IPS-NIHi7 (cell line): ENCODE data around the gene OR6C3.
"Not testable (repeated sequence)": the region's sequence is repeated elsewhere in the genome, so short reads cannot be mapped to it uniquely, and the experiment has no call there.

Source experiments
- DNase-seq: peaks from one replicate; pipeline ENCODE4 v3.0.0; 2012; ENCODE audit warnings: mixed read lengths; ENCODE audit errors: extremely low spot score

The OR6C3 gene

DNA sequence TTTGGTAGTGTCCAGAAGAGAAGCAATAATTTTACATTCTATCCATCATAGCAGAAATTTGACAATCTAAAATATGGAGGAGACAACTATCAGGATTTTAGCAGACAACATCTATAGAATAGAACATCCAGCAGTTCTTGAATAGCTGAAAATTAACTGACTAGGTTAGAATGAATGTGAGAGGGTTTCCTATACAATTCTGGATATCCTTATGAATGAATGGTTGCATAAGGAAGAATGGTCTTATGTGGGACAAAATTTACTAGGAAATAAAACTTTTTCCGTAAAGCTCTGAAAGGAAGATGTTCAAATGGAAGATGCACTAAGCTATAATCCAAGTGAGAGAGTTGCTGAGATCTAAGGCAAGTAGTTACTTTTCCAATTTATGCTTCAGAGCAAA lies at the start of gene OR6C3:
OR6C3 (plus strand) TSS at position 301 of the 400 bp plus-strand sequence. CDS start 955 bp downstream, outside the sequence.
- DNase-seq = no peak

DNA sequence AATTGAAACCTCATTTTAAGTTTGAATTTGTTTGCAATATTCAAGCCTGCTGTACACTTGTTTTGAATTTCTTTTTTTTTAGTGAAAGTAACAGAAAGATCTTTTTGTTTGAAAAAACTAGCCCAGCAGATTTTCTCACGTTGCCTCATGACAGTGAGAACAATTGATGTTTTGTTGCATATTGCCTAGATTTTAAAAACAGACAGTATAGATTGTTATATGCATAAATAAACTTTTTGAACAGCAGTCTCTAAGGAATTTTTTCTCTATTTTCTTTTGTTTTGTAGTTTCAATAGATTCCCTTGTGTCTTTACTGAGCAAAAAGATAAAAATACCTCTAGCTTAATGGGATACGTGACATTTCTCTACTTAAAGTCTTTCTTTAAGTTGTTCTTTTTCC lies 49.6 kb upstream of the OR6C3 start:
- DNase-seq = no peak

DNA sequence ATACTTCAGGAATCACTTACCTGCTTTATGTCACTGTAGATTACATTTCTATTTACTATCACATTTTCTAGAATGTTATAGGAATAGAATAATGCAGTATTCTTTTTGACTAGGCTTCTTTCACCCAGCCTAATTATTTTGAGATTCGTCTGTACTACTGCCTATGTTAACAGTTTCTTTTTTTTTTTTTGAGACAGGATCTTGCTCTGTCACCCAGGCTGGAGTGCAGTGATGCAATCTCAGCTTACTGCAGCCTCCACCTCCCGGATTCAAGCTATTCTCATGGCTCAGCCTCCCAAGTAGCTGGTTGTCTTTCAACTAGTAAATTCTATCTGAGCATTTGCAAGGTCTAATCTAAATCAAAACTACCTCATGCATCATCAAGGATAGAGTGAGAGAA lies 40.5 kb upstream of the OR6C3 start:
- no peak for DNase-seq

DNA sequence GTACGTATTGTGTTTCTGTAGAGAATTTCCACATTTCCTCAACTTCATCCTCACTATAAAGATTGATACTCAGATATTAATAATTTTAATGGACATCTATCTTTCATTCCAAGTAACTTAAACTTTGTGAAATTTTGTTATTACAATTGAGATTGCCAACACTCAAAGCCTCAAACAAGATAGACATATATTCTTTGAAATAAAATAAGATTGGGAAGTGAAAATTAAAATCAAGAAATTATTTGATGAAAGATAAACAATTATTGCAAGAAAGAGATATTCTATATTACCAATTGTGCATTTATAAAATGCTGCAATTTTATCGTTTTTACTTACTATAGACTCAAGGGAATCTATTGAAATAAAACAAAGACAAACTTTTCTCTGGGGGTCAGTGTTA lies 34.1 kb upstream of the OR6C3 start, which contains the start of gene OR6C6:
OR6C6 (minus strand) TSS at position 101 of the 400 bp plus-strand sequence. CDS start 1,337 bp downstream, outside the sequence.
- no peak for DNase-seq

DNA sequence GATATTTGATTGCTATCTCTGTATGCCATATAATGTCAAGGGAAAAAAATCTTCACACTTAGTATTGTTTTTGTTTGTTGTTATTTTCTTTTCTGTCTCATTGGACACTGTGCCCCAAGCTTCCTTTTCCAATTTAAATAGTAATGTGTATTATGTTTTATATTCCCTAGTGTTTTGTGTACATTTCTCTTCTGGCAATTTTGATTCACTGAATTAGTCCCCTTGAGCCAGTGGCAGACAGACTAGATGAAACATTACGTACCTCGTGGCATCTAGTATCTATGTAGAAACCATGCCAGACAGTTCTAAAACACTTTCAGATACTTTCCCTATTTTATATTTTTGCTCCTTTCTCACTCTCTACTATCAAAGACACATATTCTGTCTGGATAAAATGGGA lies 16.5 kb upstream of the OR6C3 start, which contains the start of gene OR6C1:
OR6C1 (plus strand) TSS at position 301 of the 400 bp plus-strand sequence. CDS start 6,257 bp downstream, outside the sequence.
- no peak for DNase-seq

DNA sequence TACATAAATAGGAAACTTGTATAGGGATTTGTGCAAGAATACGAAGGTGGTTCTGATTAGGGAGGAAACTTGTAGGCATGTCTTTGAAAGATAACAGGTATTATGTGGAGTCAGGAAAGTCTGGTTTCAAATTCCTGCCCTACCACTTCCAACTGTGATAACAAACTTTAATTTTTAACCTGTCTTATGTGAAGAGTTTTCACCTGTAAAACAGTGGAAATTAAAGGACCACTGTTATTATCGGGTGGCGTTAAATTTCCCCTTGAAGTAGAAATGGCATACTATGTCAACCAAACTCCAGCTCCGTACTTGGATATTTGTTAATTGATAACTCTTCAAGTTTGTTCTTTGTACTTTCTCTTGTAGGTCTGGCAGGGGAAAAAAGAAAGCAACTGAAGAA lies 10.3 kb upstream of the OR6C3 start:
- no peak for DNase-seq

DNA sequence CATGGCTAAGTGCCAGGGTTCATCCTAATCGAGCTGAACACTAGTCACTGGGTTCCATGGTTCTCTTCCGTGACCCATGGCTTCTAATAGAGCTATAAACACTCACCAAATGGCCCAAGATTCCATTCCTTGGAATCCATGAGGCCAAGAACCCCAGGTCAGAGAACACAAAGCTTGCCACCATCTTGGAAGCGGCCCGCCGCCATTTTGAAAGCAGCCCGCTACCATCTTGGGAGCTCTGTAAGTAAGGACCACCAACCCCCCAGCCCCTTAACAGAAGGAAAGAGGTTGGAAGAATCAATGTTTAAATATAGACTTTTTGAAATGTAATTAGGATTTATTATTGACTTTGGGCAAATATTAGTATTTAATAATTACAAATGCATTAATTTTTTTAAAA lies 4.7 kb upstream of the OR6C3 start:
- DNase-seq = not testable (repeated sequence)

DNA sequence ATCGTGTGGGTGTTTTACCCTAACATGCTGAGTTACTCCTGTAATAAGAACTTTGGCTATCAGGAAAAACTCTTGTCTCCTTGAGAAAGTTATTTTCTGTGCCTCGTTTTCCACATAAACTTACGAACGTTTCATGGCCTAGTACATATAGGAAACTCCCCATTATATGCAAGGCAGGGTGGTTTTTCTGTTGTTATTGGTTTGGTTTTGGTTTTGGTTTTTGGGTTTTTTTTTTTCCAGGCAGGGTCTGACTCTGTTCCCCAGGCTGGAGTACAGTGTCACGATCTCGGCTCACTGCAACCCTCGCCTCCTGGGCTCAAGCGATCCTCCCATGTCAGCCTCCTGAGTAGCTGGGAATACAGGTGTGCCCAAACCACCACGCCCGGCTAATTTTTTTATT lies 5.5 kb downstream of the OR6C3 start:
- DNase-seq = no peak

DNA sequence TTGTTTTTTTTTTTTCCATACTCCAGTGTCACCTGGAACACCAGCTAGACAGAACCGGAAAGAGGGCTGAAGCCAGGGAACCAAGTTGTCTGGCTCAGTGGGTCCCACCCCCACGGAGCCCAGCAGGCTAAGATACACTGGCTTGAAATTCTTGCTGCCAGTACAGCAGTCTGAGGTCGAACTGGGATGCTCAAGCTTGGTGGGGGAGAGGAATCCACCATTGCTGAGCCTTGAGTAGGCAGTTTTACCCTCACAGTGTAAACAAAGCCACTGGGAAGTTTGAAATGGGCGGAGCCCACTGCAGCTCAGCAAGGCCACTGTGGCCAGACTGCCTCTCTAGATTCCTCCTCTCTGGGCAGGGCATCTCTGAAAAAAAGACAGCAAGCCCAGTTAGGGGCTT lies 24.8 kb downstream of the OR6C3 start:
- DNase-seq = not testable (repeated sequence)

DNA sequence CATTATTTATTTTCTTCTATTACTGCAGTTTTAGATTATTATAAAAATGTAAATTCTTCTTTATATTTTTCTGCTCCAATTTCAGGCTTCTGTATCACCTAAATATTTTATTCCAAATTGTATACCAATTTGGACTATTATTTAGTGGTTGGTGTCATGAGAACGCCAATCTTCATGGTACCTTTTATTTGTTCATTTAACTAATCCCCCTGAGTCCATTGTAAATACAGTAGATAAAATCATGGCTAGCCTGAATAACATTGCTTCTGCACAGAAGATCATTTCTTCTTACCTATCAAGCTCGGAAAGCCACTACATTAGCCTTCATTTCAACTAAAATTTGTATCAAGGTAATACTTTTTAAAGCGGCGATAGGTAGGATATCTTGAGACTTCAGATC lies 32.1 kb downstream of the OR6C3 start, which contains the start of gene OR6C75:
OR6C75 (plus strand) TSS at position 301 of the 400 bp plus-strand sequence. CDS start 2,136 bp downstream, outside the sequence.
- DNase-seq = no peak

DNA sequence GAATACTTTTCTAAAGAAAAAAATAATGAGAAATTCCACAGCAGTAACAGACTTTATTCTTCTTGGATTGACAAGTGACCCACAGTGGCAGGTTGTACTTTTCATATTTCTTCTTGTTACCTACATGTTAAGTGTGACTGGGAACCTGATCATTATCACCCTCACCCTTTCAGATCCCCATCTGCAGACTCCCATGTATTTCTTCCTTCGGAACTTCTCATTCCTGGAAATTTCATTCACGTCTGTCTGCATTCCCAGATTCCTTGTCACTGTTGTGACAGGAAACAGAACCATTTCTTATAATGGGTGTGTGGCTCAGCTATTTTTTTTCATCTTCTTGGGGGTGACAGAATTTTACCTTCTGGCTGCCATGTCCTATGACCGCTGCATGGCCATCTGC lies 34.5 kb downstream of the OR6C3 start:
- DNase-seq = no peak

DNA sequence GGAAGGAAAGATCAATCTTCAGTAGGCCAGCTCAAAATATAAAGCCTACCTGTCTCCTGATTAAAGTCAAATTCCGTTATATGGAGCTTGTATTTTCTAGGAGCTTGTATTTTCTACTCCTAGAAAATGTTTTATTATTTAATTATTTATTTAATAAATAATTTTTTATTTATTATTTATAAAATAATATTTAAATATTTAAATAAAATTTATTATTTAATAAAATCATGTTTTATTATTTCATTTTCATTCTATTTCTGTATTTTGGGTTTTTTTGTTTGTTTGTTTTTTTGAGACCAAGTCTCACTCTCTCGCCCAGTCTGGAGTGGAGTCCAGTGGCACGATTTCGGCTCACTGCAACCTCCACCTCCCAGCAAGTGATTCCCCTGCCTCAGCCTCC lies 42.0 kb downstream of the OR6C3 start:
- DNase-seq = no peak
